ENCODE results near the gene NDP. TPM values are rescaled to one million over a fixed set of nuclear protein-coding genes. Genes with fewer than 3 reads are reported as not detected.
A peak's percentile ranks its signal among the peaks of the same experiment; 100 is the strongest.

The NDP gene
- polyA plus RNA-seq, 2 of the 4 experiments (the other 2 are of a cell fraction), result not detected

DNA sequence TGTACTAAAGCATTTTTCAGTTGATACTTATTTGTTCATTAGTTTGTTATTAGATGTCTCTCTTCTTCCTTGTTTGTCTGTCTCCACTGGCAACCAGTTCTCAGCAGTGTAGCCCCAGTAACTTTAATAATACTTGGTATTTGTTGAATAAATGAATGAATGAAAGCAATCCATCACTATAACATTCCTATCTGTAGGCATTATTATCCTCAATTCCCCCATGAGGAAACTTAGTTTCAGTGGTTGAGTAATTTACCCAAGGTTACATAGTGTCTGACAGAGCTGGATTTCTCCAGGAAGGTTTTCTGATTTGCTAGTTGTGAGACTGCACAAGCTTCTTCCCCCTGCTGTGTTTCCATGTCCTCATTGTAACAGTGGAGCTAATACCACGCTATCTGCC, 63.2 kb downstream of the NDP start:
- 5% methylated on average over 1 of the region's 1 CpG for WGBS (ENCODE audit: missing lambda C conversion rate)
- ChIA-PET CTCF (no interaction called here), POLR2A (no interaction called here)
- no peaks in the 10 kb centered on the region for H3K9me3 ChIP-seq
- no peaks in the 10 kb centered on the region for H3K4me1 ChIP-seq
- no peak for TF ChIP-seq ZC3H11A (IDR thresholded peaks at IDR 0.05)
- TF ChIP-seq POLR2A (IDR thresholded peaks at IDR 0.05; ENCODE audit: low read length), result no peak
- no peak for TF ChIP-seq CHD2 (IDR thresholded peaks at IDR 0.05; ENCODE audit: low read length, partially characterized antibody)
- no peak for TF ChIP-seq KDM5A (IDR thresholded peaks at IDR 0.05)
- no peak for TF ChIP-seq EP300 (IDR thresholded peaks at IDR 0.05)
- no peak for TF ChIP-seq GATA3 (IDR thresholded peaks at IDR 0.05; ENCODE audit: borderline replicate concordance)
- TF ChIP-seq, protein P1, sequence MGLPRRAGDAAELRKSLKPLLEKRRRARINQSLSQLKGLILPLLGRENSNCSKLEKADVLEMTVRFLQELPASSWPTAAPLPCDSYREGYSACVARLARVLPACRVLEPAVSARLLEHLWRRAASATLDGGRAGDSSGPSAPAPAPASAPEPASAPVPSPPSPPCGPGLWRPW (IDR thresholded peaks at IDR 0.05), result no peak
- TF ChIP-seq, protein P2, sequence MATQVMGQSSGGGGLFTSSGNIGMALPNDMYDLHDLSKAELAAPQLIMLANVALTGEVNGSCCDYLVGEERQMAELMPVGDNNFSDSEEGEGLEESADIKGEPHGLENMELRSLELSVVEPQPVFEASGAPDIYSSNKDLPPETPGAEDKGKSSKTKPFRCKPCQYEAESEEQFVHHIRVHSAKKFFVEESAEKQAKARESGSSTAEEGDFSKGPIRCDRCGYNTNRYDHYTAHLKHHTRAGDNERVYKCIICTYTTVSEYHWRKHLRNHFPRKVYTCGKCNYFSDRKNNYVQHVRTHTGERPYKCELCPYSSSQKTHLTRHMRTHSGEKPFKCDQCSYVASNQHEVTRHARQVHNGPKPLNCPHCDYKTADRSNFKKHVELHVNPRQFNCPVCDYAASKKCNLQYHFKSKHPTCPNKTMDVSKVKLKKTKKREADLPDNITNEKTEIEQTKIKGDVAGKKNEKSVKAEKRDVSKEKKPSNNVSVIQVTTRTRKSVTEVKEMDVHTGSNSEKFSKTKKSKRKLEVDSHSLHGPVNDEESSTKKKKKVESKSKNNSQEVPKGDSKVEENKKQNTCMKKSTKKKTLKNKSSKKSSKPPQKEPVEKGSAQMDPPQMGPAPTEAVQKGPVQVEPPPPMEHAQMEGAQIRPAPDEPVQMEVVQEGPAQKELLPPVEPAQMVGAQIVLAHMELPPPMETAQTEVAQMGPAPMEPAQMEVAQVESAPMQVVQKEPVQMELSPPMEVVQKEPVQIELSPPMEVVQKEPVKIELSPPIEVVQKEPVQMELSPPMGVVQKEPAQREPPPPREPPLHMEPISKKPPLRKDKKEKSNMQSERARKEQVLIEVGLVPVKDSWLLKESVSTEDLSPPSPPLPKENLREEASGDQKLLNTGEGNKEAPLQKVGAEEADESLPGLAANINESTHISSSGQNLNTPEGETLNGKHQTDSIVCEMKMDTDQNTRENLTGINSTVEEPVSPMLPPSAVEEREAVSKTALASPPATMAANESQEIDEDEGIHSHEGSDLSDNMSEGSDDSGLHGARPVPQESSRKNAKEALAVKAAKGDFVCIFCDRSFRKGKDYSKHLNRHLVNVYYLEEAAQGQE (IDR thresholded peaks at IDR 0.05), result no peak
- H3K4me3 ChIP-seq, result no peak overlapping the region
- peak in 1 of 2 experiments; percentile 5 for DNase-seq (ENCODE audit: low read depth in 1 of 2, low spot score in 1 of 2)
- ATAC-seq, result no peak
- H3K4me2 ChIP-seq, result no peak overlapping the region
- H3K27ac ChIP-seq, result no peak overlapping the region
- peak; percentile 76 for FAIRE-seq

DNA sequence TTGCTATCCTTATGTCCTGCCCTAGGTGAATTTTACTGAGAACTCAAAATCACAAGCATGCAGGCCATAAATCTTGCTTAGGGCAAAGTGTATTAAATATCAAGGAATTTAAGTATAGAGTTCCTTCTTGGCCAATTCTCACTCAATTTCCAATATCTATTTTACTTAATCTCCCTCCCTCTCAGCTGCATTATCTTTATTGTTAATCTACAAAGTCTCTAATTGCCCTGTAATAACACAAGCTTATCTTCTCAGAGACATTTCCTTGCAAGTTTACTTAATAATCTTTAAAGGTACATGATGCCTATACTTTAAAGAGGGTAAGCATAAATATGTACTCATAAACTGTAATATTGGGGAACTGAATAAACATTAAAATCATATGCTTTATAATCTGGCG, 64.0 kb downstream of the NDP start:
- Histone ChIP-seq H3K4me2 (no peak overlapping the region), H3K27ac (no peak overlapping the region), H3K4me3 (no peak overlapping the region), H3K9me3 (no peaks in the 10 kb centered on the region), H3K4me1 (no peaks in the 10 kb centered on the region)
- ATAC-seq, result no peak
- POLR2A ChIA-PET, result no interaction called here
- 95% methylated on average over 1 of the region's 1 CpG for WGBS (ENCODE audit: missing lambda C conversion rate)
- DNase-seq (ENCODE audit: low read depth in 1 of 2, low spot score in 1 of 2), result no peak
- CTCF ChIA-PET, result no interaction called here
- FAIRE-seq, result peak; percentile 43
- TF ChIP-seq MAFK (IDR thresholded peaks at IDR 0.05; ENCODE audit: partially characterized antibody) (no peak), CHD2 (IDR thresholded peaks at IDR 0.05; ENCODE audit: low read length, partially characterized antibody) (no peak), GATA3 (IDR thresholded peaks at IDR 0.05; ENCODE audit: borderline replicate concordance) (no peak), HOXB13 (CRISPR knock-in tag; IDR thresholded peaks at IDR 0.05; ENCODE audit: low read depth) (no peak)
- TF ChIP-seq, protein P3, sequence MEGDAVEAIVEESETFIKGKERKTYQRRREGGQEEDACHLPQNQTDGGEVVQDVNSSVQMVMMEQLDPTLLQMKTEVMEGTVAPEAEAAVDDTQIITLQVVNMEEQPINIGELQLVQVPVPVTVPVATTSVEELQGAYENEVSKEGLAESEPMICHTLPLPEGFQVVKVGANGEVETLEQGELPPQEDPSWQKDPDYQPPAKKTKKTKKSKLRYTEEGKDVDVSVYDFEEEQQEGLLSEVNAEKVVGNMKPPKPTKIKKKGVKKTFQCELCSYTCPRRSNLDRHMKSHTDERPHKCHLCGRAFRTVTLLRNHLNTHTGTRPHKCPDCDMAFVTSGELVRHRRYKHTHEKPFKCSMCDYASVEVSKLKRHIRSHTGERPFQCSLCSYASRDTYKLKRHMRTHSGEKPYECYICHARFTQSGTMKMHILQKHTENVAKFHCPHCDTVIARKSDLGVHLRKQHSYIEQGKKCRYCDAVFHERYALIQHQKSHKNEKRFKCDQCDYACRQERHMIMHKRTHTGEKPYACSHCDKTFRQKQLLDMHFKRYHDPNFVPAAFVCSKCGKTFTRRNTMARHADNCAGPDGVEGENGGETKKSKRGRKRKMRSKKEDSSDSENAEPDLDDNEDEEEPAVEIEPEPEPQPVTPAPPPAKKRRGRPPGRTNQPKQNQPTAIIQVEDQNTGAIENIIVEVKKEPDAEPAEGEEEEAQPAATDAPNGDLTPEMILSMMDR (IDR thresholded peaks at IDR 0.05), result no peak
- TF ChIP-seq, protein P4, sequence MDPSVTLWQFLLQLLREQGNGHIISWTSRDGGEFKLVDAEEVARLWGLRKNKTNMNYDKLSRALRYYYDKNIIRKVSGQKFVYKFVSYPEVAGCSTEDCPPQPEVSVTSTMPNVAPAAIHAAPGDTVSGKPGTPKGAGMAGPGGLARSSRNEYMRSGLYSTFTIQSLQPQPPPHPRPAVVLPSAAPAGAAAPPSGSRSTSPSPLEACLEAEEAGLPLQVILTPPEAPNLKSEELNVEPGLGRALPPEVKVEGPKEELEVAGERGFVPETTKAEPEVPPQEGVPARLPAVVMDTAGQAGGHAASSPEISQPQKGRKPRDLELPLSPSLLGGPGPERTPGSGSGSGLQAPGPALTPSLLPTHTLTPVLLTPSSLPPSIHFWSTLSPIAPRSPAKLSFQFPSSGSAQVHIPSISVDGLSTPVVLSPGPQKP (IDR thresholded peaks at IDR 0.05; ENCODE audit: low read depth, low read length), result no peak
- TF ChIP-seq, protein P5, sequence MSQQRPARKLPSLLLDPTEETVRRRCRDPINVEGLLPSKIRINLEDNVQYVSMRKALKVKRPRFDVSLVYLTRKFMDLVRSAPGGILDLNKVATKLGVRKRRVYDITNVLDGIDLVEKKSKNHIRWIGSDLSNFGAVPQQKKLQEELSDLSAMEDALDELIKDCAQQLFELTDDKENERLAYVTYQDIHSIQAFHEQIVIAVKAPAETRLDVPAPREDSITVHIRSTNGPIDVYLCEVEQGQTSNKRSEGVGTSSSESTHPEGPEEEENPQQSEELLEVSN (IDR thresholded peaks at IDR 0.05; ENCODE audit: borderline replicate concordance, low read depth), result no peak
- TF ChIP-seq, protein P1 (IDR thresholded peaks at IDR 0.05), result no peak

All from A549 (cell line).